Ishikawa (cell line): ENCODE results near the gene NT5C2.

ENCODE experiments used
- CEBPB ChIP-seq: IDR thresholded peaks from 2 replicates; pipeline ENCODE4 v1.6.1; 2012
- CREB1 ChIP-seq: IDR thresholded peaks from 2 replicates; pipeline ENCODE4 v1.6.1; 2012; ENCODE audit warnings: low read depth
- EGR1 ChIP-seq: IDR thresholded peaks from 2 replicates; pipeline ENCODE4 v1.6.1; 2012
- EP300 ChIP-seq: IDR thresholded peaks from 2 replicates; pipeline ENCODE4 v1.6.1; 2012; ENCODE audit warnings: borderline replicate concordance
- FOXM1 ChIP-seq: IDR thresholded peaks from 2 replicates; pipeline ENCODE4 v1.6.1; 2012; ENCODE audit warnings: low read depth, borderline replicate concordance
- MAX ChIP-seq: IDR thresholded peaks from 2 replicates; pipeline ENCODE4 v1.6.1; 2012
- NFIC ChIP-seq: IDR thresholded peaks from 2 replicates; pipeline ENCODE4 v1.6.1; 2012
- TAF1 ChIP-seq: IDR thresholded peaks from 2 replicates; pipeline ENCODE4 v1.6.1; 2012; ENCODE audit warnings: low read depth, mild to moderate bottlenecking
- TCF12 ChIP-seq: IDR thresholded peaks from 2 replicates; pipeline ENCODE4 v1.6.1; 2012; ENCODE audit warnings: low read depth
- TEAD4 ChIP-seq: IDR thresholded peaks from 2 replicates; pipeline ENCODE4 v1.6.1; 2012
- USF1 ChIP-seq: IDR thresholded peaks from 2 replicates; pipeline ENCODE4 v1.6.1; 2012
- YY1 ChIP-seq: IDR thresholded peaks from 2 replicates; pipeline ENCODE4 v1.6.1; 2012; ENCODE audit warnings: low read depth
- ZBTB7A ChIP-seq: IDR thresholded peaks from 2 replicates; pipeline ENCODE4 v1.6.1; 2012; ENCODE audit warnings: low read depth

NT5C2 gene

GRCh38 chr10:103040418-103040817, 152.7 kb downstream of the NT5C2 start:
- no peak for TF ChIP-seq USF1
- no peak for TF ChIP-seq FOXM1
- TF ChIP-seq TEAD4: no peak
- no peak for TF ChIP-seq EP300
- TF ChIP-seq CEBPB: no peak
- no peak for TF ChIP-seq NFIC
- TF ChIP-seq EGR1: no peak
- TF ChIP-seq TCF12: no peak
- no peak for TF ChIP-seq TAF1
- no peak for TF ChIP-seq ZBTB7A
- TF ChIP-seq CREB1: no peak
- no peak for TF ChIP-seq MAX
- TF ChIP-seq YY1: no peak

- no peak for TF ChIP-seq CEBPB
These were observed 154.5 kb downstream of the NT5C2 start for GRCh38 chr10:103038570-103038969.
